H1 (cell line): ENCODE data around the gene CRIP1. TPM values are rescaled to one million over a fixed set of nuclear protein-coding genes. Genes with fewer than 3 reads are reported as not detected.

Experiments
- ASH2L ChIP-seq: fragments of 200-600, 300-600 bp; sonication (generic); IDR thresholded peaks from one replicate; pipeline ENCODE4 v1.7.1; 2017; ENCODE audit warnings: low read length
- EP300 ChIP-seq, 2 experiments: IDR thresholded peaks; 1 replicate in 1 of 2; 2 replicates in 1 of 2; pipeline ENCODE4 v1.6.1; 2011 to 2012; ENCODE audit warnings: low read depth in 2 of 2, low read length in 2 of 2, mild to moderate bottlenecking in 2 of 2, borderline replicate concordance in 1 of 2, inconsistent platforms in 1 of 2, moderate library complexity in 1 of 2
- MAFK ChIP-seq: IDR thresholded peaks from 2 replicates; pipeline ENCODE4 v1.6.1; 2012; ENCODE audit warnings: low read depth, mild to moderate bottlenecking, improper control_type of control experiment, low read length
- NRF1 ChIP-seq: IDR thresholded peaks from 2 replicates; pipeline ENCODE4 v1.6.1; 2011; ENCODE audit warnings: mild to moderate bottlenecking, low read depth, low read length, improper control_type of control experiment
- RXRA ChIP-seq: IDR thresholded peaks from 2 replicates; pipeline ENCODE4 v1.6.1; 2011; ENCODE audit warnings: low read depth, mild to moderate bottlenecking, low read length, moderate library complexity; ENCODE audit not compliant: insufficient read depth
- SIRT6 ChIP-seq: IDR thresholded peaks from one replicate; pipeline ENCODE4 v1.7.1; 2012; ENCODE audit warnings: low read length, inconsistent platforms
- SP4 ChIP-seq: IDR thresholded peaks from 2 replicates; pipeline ENCODE4 v1.6.1; 2012; ENCODE audit warnings: low read length, inconsistent platforms
- TAF1 ChIP-seq: IDR thresholded peaks from 2 replicates; pipeline ENCODE4 v1.6.1; 2011; ENCODE audit warnings: mild to moderate bottlenecking, low read depth, low read length
- TAF7 ChIP-seq: optimal IDR thresholded peaks from 2 replicates; pipeline ENCODE3; 2011; ENCODE audit warnings: low read depth, mild to moderate bottlenecking, inconsistent platforms, low read length, moderate library complexity, borderline replicate concordance
- polyA plus RNA-seq, 7 experiments: library from polyadenylated mRNA; depleted of rRNA in 3 of 7; stranded (reverse) in 5 of 7; unstranded in 2 of 7; fragments of >200 nt in 5 of 7; fragments of 200-250 nt in 2 of 7; gene quantifications; 1 replicate in 5 of 7; 2 replicates in 1 of 7; 4 replicates in 1 of 7; pipeline versions ENCODE4 v1.2.1 to v1.2.3, GENCODE V29; 2011 to 2013; ENCODE audit warnings: missing spikeins in 2 of 7, mixed read lengths in 2 of 7
- total RNA-seq: library from RNA; stranded (reverse); fragmentation: NEBNext Ultra II Directional; extraction: Animal tissue kit (Norgen Biotek cat#: 25700); gene quantifications from 2 replicates; pipeline ENCODE4 v1.2.1, GENCODE V29; 2021
- TF ChIP-seq, protein P1 (sequence below): IDR thresholded peaks from 2 replicates; pipeline ENCODE4 v1.6.1; 2012; ENCODE audit warnings: inconsistent platforms
- TF ChIP-seq, protein P2 (sequence below): IDR thresholded peaks from 2 replicates; pipeline ENCODE4 v1.6.1; 2012; ENCODE audit warnings: inconsistent platforms

The CRIP1 gene
- total and polyA plus RNA-seq, 2 of the 8 experiments (the other 6 are each of a cell fraction or from before 2014, with no cell fraction given) = 1.2 to 2.2 TPM

DNA sequence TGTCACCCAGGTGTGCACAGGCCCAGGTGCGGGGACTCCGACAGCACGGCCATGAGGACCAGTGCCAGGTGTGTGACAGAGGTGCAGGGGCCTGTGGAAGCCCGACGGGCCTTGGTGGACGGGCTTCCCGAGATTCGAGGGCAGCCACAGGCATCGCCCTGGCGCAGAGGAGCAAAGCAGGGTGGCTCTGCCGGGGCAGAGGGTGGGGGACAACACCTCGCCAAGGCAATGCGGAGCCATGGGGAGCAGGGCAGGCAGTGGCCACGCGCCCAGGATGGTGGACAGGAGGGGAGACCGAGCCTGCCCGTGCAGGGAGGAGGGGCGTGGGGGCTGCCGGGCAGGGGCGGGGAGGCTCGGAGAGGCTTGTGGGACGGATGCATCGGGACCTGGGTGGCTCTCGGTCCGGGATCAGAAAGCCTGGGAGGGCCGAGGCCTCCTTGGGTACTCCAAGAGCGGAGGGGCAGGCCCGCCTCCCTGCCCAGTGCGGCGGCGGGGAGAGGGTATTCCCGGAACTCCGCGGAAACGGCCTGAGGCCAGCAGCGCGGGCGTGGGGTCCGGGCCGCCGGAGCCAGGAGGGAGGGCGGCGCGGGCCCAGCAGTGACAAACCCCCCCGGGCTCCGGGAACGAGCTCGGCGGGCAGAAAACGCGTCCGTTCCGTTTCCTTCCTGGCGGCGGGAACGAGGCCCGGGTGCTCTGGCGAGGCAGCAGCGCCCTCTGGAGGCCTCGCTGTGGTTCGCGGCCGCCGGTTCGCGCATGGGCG is 41.3 kb downstream of the CRIP1 start (continued):
- TF ChIP-seq, protein P1, sequence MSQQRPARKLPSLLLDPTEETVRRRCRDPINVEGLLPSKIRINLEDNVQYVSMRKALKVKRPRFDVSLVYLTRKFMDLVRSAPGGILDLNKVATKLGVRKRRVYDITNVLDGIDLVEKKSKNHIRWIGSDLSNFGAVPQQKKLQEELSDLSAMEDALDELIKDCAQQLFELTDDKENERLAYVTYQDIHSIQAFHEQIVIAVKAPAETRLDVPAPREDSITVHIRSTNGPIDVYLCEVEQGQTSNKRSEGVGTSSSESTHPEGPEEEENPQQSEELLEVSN = peak; percentile 84
- TF ChIP-seq ASH2L (peak; percentile 58), MAFK (no peak), NRF1 (no peak), EP300 (IDR thresholded peaks at IDR 0.05; ENCODE audit: borderline replicate concordance in 1 of 2, low read depth in 2 of 2, low read length in 2 of 2) (no peak), SP4 (no peak), RXRA (no peak), TAF1 (peak; percentile 25; the same call in 1 of the 2 replicates), TAF7 (peak; percentile 47), SIRT6 (no peak)
- TF ChIP-seq, protein P2, sequence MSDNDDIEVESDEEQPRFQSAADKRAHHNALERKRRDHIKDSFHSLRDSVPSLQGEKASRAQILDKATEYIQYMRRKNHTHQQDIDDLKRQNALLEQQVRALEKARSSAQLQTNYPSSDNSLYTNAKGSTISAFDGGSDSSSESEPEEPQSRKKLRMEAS = peak; percentile 75
- TF ChIP-seq, all 59 proteins: peak for 9
